ENCODE results near the gene PPA2.

GRCh38 chr4:105344141-105344540, 129.7 kb downstream of the PPA2 start:
- no peak for TF ChIP-seq EP300 (IDR thresholded peaks at IDR 0.05)
- TF ChIP-seq CTCF (IDR thresholded peaks at IDR 0.05): no peak
- no peak for TF ChIP-seq POLR2AphosphoS5 (IDR thresholded peaks at IDR 0.05)
- TF ChIP-seq POLR2A (IDR thresholded peaks at IDR 0.05): no peak
